ENCODE results near the gene ETFRF1.

Gene ETFRF1

GRCh38 chr12:25156061-25156460 lies 39.0 kb upstream of the ETFRF1 start:
- Histone ChIP-seq H3K9me3 (ENCODE audit: control insufficient read depth, insufficient read depth, low read depth, low read length) (no peaks in the 10 kb centered on the region), H3K36me3 (ENCODE audit: control insufficient read depth in 2 of 2, insufficient read depth in 1 of 2, low read length in 2 of 2) (no peaks in the 10 kb centered on the region), H3K4me3 (ENCODE audit: low read depth, low read length) (no peak overlapping the region), H3K4me1 (ENCODE audit: control insufficient read depth, insufficient read depth, low read length) (no peaks in the 10 kb centered on the region), H3K27ac (ENCODE audit: extremely low read depth, low read depth, low read length) (no peak overlapping the region)
- CTCF ChIA-PET, result interaction anchor here (0.6 to 2.5 kb wide), 8 partner anchors 9 to 962 kb away, joined by 3 to 11 read pairs (median 4); no protein-coding TSS in a partner anchor
- POLR2A ChIA-PET, result no interaction called here
- TF ChIP-seq, protein P1, sequence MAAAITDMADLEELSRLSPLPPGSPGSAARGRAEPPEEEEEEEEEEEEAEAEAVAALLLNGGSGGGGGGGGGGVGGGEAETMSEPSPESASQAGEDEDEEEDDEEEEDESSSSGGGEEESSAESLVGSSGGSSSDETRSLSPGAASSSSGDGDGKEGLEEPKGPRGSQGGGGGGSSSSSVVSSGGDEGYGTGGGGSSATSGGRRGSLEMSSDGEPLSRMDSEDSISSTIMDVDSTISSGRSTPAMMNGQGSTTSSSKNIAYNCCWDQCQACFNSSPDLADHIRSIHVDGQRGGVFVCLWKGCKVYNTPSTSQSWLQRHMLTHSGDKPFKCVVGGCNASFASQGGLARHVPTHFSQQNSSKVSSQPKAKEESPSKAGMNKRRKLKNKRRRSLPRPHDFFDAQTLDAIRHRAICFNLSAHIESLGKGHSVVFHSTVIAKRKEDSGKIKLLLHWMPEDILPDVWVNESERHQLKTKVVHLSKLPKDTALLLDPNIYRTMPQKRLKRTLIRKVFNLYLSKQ (tag by site-specific recombination; IDR thresholded peaks at IDR 0.05; ENCODE audit: borderline replicate concordance), result no peak
- TF ChIP-seq ZNF266 (tag by site-specific recombination; IDR thresholded peaks at IDR 0.05; ENCODE audit: low read depth), result no peak
- TF ChIP-seq SCRT2 (tag by site-specific recombination; IDR thresholded peaks at IDR 0.05), result no peak
- TF ChIP-seq, protein P2, sequence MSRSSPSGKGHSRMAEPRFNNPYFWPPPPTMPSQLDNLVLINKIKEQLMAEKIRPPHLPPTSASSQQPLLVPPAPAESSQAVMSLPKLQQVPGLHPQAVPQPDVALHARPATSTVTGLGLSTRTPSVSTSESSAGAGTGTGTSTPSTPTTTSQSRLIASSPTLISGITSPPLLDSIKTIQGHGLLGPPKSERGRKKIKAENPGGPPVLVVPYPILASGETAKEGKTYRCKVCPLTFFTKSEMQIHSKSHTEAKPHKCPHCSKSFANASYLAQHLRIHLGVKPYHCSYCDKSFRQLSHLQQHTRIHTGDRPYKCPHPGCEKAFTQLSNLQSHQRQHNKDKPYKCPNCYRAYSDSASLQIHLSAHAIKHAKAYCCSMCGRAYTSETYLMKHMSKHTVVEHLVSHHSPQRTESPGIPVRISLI (tag by site-specific recombination; IDR thresholded peaks at IDR 0.05), result no peak
- no peak for TF ChIP-seq ZNF639 (tag by site-specific recombination; IDR thresholded peaks at IDR 0.05)
- TF ChIP-seq ZNF391 (tag by site-specific recombination; IDR thresholded peaks at IDR 0.05; ENCODE audit: borderline replicate concordance, low read depth), result no peak
- no peak for TF ChIP-seq ZNF24 (tag by site-specific recombination; IDR thresholded peaks at IDR 0.05)
- TF ChIP-seq ZNF48 (tag by site-specific recombination; IDR thresholded peaks at IDR 0.05), result no peak
- TF ChIP-seq, protein P3, sequence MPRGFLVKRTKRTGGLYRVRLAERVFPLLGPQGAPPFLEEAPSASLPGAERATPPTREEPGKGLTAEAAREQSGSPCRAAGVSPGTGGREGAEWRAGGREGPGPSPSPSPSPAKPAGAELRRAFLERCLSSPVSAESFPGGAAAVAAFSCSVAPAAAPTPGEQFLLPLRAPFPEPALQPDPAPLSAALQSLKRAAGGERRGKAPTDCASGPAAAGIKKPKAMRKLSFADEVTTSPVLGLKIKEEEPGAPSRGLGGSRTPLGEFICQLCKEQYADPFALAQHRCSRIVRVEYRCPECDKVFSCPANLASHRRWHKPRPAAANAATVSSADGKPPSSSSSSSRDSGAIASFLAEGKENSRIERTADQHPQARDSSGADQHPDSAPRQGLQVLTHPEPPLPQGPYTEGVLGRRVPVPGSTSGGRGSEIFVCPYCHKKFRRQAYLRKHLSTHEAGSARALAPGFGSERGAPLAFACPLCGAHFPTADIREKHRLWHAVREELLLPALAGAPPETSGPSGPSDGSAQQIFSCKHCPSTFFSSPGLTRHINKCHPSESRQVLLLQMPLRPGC (tag by site-specific recombination; IDR thresholded peaks at IDR 0.05), result no peak
- no peak for TF ChIP-seq ZNF785 (tag by site-specific recombination; IDR thresholded peaks at IDR 0.05)
- TF ChIP-seq ZNF548 (tag by site-specific recombination; IDR thresholded peaks at IDR 0.05), result no peak
- TF ChIP-seq HIC1 (tag by site-specific recombination; IDR thresholded peaks at IDR 0.05), result no peak
- TF ChIP-seq, protein P4, sequence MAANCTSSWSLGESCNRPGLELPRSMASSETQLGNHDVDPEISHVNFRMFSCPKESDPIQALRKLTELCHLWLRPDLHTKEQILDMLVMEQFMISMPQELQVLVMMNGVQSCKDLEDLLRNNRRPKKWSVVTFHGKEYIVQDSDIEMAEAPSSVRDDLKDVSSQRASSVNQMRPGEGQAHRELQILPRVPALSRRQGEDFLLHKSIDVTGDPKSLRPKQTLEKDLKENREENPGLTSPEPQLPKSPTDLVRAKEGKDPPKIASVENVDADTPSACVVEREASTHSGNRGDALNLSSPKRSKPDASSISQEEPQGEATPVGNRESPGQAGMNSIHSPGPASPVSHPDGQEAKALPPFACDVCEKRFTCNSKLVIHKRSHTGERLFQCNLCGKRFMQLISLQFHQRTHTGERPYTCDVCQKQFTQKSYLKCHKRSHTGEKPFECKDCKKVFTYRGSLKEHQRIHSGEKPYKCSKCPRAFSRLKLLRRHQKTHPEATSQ (tag by site-specific recombination; IDR thresholded peaks at IDR 0.05), result no peak

GRCh38 chr12:25162866-25163265 lies 32.2 kb upstream of the ETFRF1 start:
- ChIA-PET POLR2A (no interaction called here), CTCF (no interaction called here)
- Histone ChIP-seq H3K36me3 (ENCODE audit: control insufficient read depth in 2 of 2, insufficient read depth in 1 of 2, low read length in 2 of 2) (no peaks in the 10 kb centered on the region), H3K27ac (ENCODE audit: extremely low read depth, low read depth, low read length) (no peak overlapping the region), H3K9me3 (ENCODE audit: control insufficient read depth, insufficient read depth, low read depth, low read length) (no peaks in the 10 kb centered on the region), H3K4me3 (ENCODE audit: low read depth, low read length) (no peak overlapping the region), H3K4me1 (ENCODE audit: control insufficient read depth, insufficient read depth, low read length) (no peaks in the 10 kb centered on the region)
- TF ChIP-seq ZFP3 (tag by site-specific recombination; IDR thresholded peaks at IDR 0.05; ENCODE audit: low read depth), result no peak
- no peak for TF ChIP-seq ZNF223 (tag by site-specific recombination; IDR thresholded peaks at IDR 0.05)
- TF ChIP-seq KLF16 (tag by site-specific recombination; IDR thresholded peaks at IDR 0.05), result no peak
- no peak for TF ChIP-seq REPIN1 (tag by site-specific recombination; IDR thresholded peaks at IDR 0.05; ENCODE audit: low read depth)
- TF ChIP-seq, protein P5, sequence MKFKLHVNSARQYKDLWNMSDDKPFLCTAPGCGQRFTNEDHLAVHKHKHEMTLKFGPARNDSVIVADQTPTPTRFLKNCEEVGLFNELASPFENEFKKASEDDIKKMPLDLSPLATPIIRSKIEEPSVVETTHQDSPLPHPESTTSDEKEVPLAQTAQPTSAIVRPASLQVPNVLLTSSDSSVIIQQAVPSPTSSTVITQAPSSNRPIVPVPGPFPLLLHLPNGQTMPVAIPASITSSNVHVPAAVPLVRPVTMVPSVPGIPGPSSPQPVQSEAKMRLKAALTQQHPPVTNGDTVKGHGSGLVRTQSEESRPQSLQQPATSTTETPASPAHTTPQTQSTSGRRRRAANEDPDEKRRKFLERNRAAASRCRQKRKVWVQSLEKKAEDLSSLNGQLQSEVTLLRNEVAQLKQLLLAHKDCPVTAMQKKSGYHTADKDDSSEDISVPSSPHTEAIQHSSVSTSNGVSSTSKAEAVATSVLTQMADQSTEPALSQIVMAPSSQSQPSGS (tag by site-specific recombination; IDR thresholded peaks at IDR 0.05; ENCODE audit: low read depth), result no peak
- TF ChIP-seq, protein P6, sequence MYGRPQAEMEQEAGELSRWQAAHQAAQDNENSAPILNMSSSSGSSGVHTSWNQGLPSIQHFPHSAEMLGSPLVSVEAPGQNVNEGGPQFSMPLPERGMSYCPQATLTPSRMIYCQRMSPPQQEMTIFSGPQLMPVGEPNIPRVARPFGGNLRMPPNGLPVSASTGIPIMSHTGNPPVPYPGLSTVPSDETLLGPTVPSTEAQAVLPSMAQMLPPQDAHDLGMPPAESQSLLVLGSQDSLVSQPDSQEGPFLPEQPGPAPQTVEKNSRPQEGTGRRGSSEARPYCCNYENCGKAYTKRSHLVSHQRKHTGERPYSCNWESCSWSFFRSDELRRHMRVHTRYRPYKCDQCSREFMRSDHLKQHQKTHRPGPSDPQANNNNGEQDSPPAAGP (tag by site-specific recombination; IDR thresholded peaks at IDR 0.05), result no peak
- TF ChIP-seq GFI1B (tag by site-specific recombination; IDR thresholded peaks at IDR 0.05), result no peak
- no peak for TF ChIP-seq ZNF585B (tag by site-specific recombination; IDR thresholded peaks at IDR 0.05)
